ENCODE data around the gene HSD17B12.
"Not testable (repeated sequence)": the region's sequence is repeated elsewhere in the genome, so short reads cannot be mapped to it uniquely, and the experiment has no call there.

The HSD17B12 gene

DNA sequence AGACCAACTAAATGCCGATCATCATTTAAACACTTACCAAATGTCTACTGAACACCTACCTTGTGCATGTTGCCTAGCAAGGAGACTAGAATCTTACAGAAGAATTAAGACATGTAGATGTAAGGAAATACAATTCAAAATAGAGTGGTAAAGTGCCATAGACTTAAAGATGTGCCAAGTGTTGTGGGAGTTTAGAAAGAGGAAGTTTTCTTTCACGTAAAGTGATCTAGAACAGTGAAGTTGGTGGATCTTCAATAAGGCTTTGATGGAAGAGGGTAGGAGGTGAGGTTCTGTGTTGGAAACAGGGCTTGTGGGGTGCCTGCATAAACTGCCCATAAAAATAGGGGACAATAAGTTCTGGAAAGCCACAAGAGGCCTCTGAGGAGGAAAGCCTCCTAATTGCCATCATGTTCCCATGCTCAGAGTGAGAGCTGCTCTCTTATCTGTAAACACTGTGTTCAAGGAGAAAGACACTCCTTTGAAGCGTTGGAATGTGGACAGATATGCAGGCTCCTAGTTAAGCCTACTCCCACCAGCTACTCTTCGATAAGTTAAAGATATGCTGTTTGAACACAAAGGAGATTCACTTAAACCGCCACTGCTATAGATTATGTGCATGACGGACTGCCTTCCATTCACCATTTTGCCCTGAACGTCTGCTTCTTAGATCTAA, 66.7 kb downstream of the HSD17B12 start:
- DNase-seq (ENCODE audit: low read depth in 2 of 2), result no peak

DNA sequence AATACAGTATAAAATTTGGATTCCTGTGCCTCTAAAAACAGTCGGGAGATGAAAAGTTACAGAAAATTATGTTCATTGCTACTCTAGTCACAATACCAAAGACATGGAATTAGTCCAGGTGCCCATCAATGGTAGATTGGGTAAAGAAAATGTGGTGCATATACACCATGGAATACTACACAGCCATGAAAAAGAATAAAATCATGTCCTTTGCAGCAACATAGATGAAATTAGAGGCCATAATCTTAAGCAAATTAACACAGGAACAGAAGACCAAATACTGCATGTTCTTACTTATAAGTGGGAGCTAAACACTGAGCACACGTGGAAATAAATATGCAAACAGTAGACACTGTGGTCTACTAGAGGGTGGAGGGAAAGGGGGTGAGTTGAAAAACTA, 67.6 kb downstream of the HSD17B12 start:
- no peak for DNase-seq (ENCODE audit: low read depth in 2 of 2)

DNA sequence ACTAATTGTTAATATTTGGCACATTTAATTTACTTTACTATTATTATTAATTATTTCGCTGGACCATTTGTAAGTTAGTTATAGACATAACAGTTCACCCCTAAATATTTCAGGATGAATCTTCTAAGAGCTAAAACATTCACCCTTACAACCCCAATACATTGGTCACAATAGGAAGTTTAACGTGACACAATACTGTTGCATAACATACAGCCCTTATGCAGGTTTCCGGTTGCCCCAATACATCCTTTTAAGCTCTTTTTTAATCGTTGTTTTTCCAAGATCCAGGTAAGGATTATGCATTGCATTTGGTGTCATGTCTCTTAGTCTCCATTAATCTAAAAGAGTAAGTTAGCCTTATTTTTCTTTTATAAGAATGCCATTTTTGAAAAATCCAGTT, 71.2 kb downstream of the HSD17B12 start:
- DNase-seq (ENCODE audit: low read depth in 2 of 2), result no peak

DNA sequence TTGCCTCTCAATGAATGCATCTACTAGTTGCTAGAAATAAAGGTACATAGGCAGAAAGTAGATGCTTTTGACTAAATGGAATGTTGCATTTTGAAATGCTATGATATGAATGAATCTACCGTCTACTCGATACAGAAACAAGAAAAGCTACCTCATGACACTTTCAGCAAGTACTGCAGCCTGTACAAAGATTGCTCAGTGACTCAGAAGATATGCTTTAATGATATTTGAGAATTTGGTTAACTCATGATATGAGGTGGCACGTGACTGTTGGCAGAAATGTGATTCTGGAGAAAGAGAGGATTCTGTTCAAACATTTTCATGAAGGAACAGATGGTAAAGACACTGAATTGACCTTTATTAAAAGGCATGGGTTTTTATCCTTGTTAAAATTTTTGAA, 76.0 kb downstream of the HSD17B12 start:
- no peak for DNase-seq (ENCODE audit: low read depth in 2 of 2)

DNA sequence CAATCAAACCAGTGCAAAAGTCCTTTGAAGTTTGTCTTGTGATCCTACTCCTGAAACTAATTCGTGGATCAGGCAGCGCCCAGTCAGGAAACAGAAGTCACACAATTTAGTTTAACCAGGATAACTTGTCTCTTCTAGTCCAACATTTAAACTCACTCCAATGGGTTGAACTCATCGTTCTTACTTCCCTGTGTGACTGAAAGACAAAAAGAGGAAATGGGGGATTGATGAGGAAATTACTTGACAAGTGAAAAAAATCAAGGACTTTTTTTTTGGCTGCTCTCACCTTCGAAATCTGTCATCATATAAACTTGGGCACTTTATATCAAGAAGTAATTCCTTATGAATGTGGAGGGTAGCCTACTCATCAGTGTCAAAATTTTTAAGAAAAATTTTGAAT, 78.4 kb downstream of the HSD17B12 start:
- DNase-seq (ENCODE audit: low read depth in 2 of 2), result no peak

DNA sequence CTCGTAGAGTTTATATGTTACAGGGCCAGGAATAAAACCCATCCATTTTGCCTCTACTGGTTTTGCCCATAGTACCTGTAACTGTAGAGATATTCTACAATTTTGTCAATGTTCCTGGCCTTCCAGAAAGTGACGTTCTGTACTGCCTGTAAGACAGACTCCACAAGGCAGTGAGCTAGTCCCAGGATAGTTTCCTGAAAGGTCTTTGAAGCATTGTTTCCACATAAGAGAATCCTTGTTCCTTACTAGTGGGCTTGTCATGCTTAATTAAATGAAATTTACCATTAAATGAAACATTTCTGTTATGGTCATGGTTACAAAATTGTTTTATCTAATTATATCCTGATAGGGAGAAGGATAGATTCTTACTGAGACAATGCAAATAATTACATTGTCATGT, 80.4 kb downstream of the HSD17B12 start:
- DNase-seq (ENCODE audit: low read depth in 2 of 2), result no peak

DNA sequence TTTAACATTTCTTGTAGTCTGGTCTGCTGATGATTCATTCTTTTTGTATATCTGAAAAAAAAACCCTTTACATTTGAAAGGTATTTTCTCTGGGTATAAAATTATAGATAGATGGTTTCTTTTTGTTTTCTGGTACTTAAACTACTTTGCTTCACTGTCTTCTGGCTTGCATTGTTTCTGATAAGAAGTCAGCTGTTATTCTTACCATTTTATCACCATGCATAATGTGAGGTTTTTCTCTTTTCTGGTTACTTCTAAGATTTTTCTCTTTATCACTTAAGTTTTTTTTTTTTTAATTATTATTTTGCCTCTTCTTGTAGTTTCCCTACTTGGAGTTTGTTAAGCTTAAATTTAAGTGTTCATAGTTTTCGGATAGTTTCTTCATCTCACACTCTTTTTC, 84.7 kb downstream of the HSD17B12 start:
- DNase-seq (ENCODE audit: low read depth in 2 of 2), result no peak

DNA sequence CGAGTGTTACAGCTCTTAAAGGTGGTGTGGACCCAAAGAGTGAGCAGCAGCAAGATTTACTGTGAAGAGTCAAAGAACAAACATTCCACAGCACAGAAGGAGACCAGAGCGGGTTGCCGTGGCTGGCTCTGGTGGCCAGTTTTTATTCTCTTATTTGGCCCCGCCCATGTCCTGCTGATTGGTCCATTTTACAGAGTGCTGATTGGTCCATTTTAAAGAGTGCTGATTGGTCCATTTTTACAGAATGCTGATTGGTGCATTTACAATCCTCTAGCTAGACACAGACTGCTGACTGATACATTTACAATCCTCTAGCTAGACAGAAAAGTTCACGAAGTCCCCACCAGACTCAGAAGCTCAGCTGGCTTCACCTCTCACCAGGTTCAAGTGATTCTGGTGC, 88.1 kb downstream of the HSD17B12 start:
- DNase-seq (ENCODE audit: low read depth in 2 of 2), result not testable (repeated sequence)

DNA sequence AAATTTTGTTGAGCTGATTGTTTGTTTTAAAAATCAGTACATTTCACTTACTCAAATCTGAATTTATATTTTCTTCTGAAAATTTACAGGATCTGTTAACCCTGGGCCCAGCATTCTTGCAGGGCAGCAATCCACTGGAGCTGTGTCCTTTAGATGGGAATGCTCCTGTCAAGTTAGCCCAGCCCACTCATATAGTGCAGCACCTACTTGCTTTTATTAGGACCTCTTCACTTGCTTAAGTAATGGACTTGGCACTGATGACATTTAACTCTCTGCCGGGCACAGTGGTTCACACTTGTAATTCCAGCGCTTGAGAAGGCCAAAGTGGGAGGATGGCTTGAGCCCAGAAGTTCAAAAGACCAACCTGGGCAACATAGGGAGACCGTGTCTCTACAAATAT, 89.6 kb downstream of the HSD17B12 start:
- no peak for DNase-seq (ENCODE audit: low read depth in 2 of 2)

DNA sequence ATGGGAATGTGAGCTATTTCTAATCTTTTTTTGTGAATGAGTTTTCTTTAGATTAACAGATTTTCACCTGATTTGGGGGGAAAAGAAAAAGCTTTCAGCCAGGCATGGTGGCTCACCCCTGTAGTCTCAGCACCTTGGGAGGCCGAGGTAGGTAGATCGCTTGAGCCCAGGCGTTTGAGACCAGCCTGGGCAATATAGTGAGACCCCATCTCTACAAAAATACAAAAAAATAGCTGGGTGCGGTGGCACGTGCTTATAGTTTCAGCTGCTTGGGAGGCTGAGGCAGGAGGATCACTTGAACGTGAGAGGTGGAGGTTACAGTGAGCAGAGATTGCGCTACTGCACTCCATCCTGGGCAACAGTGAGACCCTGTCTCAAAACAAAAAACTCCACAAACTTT, 92.2 kb downstream of the HSD17B12 start:
- DNase-seq (ENCODE audit: low read depth in 2 of 2), result no peak

DNA sequence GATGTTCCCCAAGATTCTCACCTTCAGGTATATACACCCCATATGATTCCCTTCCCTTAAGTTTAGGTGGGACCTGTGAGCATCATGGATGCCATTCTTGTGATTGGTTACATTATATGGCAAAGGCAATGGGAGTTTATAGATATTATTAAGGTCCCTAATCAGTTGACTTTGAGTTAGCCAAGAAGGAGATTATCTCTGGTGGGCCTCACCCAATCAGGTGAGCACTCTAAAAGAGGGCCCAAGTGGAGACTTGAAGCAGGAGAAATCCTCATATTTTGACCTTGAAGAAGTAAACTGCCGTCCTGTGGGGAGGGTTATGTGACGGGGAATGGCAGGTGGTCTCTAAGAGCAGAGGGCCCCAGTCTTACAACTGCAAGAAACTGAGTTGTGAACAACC, 94.2 kb downstream of the HSD17B12 start:
- no peak for DNase-seq (ENCODE audit: low read depth in 2 of 2)

DNA sequence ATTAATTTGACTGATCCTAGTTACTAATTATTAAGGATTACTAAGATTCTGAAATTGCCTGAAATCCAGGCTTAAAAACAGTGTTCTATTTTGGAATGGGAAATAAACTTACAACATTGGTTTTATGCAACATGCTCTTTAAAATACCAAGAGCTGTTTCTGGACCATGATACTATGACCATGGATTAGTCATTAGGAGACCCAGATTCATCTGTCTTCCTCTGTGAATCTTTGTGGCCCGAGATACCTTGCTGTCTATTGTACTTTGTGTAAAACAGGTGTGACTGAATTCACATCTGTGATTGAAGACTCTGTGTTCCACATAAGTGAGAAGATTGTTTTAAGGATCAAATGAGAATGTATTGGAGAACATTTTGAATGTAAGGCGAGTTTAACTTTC, 98.8 kb downstream of the HSD17B12 start:
- DNase-seq (ENCODE audit: low read depth in 2 of 2), result no peak

DNA sequence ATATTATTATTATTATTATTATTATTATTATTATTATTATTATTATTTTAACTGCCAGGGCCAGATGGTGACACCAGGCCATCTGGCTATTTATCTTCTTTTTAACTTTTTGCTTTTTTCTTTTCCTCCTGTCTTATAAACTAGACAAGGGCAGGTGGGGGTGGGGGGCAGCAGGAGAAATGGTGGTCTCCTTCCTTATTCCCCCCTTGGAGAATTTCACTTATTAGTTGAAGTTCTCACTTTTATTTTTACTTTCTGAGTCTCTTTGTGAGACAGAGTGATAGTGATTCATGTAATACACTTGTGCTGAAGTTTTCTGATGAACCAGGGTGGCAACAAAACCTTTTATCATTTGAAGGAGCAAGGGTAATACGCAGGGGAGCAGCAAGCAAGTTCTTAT, 103.8 kb downstream of the HSD17B12 start:
- DNase-seq (ENCODE audit: low read depth in 2 of 2), result no peak

DNA sequence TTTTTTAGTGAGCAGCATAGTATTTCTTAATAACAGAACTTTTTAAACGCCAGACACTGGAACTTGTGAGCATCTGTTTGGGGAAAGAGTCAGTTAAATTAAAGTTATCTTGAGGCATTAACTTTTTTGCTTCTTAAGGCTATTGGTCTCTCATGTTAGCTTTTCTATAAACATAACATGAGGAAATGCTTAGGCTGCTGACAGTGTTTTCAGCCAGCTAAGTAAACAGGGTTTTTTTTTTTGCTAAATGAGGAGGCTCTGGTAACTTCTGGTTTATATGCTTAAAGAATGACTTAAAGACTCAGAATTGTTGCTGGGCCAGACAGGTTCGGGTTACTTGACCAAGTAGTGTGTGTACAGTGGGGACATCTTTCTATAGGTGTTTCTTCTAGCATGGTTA, 104.3 kb downstream of the HSD17B12 start:
- DNase-seq (ENCODE audit: low read depth in 2 of 2), result no peak

DNA sequence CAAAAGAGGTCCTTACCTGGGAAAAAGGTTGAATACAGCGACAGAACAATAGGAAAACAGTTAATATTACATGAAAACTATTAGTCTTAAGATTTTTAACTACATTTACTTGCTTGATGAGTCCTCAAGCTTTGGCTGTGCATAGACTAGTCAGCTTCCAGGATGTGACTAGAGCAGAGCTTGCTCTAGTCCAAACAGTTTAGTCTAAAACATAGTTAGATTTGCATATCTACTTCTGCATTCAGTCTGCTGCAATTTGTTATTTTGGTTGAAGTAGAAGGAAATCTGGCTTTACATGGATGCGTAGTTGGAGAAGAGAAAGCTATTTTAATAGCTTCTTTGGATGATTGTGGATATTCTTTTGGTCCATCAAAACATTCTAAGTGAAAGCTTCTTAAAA, 104.8 kb downstream of the HSD17B12 start:
- no peak for DNase-seq (ENCODE audit: low read depth in 2 of 2)

DNA sequence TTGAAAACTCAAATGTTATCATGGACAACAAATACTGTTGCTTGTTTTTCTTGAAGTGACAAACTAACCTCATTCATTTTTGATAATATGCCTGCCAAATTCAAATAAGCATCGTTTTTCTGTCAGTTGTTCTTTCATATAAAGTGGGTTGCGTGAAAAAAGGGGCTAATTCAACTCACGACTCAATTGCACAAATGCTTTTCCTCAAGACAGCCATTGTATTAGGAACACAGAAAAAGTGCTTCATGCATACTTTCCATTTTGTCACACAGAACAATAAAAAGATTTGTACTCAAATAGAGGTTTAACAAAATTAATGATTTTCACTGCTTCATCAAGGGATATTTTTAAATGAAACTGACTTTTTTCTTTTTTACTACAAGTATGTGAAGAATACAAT, 105.5 kb downstream of the HSD17B12 start:
- no peak for DNase-seq (ENCODE audit: low read depth in 2 of 2)

DNA sequence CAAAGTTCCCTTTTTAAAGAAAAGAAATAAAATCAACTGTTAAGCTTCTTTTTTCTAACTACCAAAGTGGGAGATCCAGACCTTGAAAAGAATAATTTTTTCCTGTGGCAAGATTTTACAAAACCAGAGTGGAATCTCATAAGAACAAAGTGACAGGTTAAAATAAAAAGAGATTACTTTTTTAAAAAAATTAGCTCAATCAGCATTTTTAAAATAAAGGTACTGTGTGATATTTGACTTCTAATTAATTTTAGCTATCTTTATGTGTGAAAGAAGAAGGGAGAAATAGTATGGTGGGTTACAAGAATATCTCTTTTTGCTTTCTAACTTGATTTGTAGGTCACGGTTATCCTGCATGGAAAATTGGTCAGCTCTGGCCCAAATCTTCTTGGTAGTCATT, 107.3 kb downstream of the HSD17B12 start:
- DNase-seq (ENCODE audit: low read depth in 2 of 2), result no peak

DNA sequence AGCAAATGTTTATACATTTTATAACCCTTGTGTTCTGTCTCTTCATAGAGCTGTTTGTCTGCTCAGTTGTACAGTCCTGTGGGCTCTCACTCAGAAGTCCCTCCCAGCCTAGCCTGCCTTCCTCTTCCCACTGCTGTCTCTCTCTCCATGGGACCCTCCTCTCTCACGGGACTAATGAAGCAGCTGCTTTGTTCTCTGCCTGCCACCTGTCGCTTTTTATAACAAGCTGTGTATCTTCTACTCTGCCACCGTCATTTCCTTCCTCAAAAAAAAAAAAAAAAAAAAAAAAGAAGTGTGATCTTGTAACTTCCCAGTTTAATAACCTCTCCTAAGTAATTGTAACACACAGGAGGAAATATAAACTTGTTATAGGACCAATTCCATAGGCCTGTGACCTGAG, 107.9 kb downstream of the HSD17B12 start:
- no peak for DNase-seq (ENCODE audit: low read depth in 2 of 2)

DNA sequence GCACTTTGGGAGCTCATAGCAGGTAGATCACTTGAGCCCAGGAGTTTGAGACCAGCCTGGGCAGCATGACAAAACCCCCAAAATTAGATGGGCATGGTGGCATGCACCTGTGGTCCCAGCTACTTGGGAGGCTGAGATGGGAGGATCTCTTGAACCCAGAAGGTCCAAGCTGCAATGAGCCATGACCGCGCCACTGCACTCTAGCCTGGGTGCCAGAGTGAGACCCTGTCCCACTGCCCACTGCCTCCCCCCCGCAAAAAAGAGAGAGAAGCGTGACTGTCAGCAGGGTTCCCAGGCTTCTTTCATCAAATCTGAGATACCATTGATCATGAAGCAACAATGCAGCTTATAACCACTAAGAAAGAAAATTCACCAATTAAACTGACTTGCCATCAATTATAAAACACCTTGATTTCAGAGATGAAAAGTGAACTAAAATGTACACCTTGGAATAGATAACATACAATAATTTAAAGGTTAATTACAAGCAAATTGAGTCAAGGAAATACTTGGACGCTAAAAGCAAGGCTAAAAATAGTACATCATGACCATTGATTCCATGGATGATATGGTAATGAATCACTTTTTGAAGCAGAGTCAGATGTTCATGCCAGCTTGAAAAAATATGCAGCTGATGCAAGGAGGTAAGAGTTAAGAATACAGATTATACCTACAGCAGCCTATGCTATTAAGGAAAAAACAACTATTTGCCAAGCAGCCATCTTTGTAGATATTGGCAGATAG, 109.3 kb downstream of the HSD17B12 start:
- DNase-seq (ENCODE audit: low read depth in 2 of 2), result no peak

DNA sequence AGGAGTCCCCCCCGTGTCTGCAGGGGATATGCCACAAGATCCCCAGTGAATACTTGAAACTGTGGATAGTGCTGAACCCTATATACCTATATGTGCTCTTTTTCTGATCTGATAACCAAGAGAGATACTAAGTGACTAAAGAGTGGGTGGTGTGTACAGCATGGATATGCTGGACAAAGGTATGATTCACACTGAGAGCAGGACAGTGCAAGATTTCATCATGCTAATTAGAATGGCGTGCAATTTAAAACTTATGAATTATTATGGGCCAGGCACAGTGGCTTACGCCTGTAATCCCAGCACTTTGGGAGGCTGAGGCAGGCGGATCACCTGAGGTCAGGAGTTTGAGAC, 109.9 kb downstream of the HSD17B12 start:
- no peak for DNase-seq (ENCODE audit: low read depth in 2 of 2)

DNA sequence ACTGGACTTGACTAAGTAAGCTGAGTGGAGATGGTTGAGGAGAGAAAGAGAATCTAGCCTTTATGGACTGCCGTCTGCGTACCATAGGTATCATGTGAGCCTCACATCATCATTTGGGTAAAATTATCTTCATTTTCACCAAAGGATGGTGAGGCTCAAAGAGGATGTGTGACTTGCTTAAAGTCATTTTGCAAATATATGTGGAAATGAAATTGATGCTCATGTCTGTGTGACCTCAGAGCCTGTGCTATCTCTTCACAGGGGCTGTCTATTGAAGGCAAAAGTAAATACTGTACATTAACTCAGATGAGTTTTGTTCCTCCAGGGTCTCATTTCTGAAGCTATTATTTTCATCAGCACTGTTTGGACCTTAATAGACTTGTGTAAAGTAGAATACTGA, 116.8 kb downstream of the HSD17B12 start:
- no peak for DNase-seq (ENCODE audit: low read depth in 2 of 2)

DNA sequence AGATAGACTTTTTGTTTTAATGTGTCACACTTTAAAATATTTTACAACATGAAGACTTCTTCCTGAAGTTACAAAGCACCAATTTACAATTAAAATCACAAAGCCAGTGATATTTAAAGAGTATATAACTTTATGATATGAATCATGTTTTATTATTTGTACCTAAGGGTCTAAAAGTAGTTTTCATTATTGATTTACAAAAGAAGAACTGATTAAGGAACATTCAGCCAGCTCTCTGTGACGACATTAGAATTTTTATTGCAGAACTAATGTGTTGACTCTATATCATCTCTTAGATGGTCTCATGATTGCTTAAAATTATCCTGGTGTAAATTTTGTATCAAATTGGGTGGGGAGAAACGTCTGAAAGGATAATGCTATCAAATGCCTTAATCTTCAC, 117.3 kb downstream of the HSD17B12 start:
- no peak for DNase-seq (ENCODE audit: low read depth in 2 of 2)

DNA sequence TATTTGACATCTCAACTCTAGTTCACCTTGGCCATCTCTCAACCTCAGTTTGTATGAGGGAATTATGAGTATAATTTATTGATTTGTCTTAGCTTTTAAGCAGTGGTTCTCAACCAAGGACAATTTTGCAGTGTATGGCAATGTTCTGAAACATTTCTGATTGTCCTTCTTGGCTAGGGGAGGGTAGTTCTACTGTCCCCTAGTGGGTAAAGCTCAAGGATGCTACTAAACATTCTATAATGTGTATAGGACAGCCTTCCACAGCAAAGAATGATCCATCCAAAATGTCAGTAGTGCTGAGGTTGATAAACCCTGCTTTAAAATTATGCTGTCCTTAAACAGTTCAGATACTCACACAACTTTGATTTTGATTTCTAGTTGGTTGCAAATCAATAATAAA, 122.0 kb downstream of the HSD17B12 start:
- no peak for DNase-seq (ENCODE audit: low read depth in 2 of 2)

DNA sequence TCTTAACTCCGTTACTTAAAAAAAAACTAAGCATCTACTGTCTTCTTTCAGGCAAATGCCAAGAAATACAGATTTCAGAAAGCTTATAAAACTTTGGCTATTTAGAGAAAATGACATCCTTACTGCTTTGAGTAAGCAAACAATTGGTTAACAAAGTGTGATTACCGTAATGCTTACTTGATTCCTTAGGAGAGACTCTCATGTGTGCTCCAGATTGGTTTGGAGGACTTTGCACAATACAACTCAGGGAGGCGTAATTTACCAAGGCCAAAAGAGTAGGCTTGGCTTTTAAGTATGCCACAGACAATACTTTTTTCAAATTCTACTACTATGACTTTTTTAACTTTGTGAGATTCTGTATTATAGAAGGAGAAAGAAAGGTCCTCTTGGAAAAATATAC, 123.2 kb downstream of the HSD17B12 start:
- DNase-seq (ENCODE audit: low read depth in 2 of 2), result no peak

Data from stimulated activated CD8-positive, alpha-beta memory T cell treated with anti-CD3 and anti-CD28 coated beads, Interleukin-2, amount 100 ng/mL, for 48 hours (primary cell).